Memory B cell (primary cell): ENCODE results near the gene WFS1.

ENCODE experiments used
- ATAC-seq: fragments of 150-1000 bp; cut with Tn5 transposase; 2 replicates; pipeline ENCODE4 v1.10.0; 2021; ENCODE audit warnings: low read depth, mild to moderate bottlenecking, moderate library complexity
- DNase-seq, 2 donors: peaks; one replicate each; pipeline ENCODE4 v3.0.0; 2022; ENCODE audit warnings: low spot score in 2 of 2
- H3K27ac Mint-ChIP-seq: one replicate; pipeline ENCODE4 v1.8.0; 2022; ENCODE audit warnings: mild to moderate bottlenecking, moderate library complexity, mixed read lengths
- H3K27me3 Mint-ChIP-seq: one replicate; pipeline ENCODE4 v1.8.0; 2022; ENCODE audit warnings: mixed read lengths
- H3K36me3 Mint-ChIP-seq: one replicate; pipeline ENCODE4 v1.8.0; 2022; ENCODE audit warnings: mild to moderate bottlenecking, mixed read lengths
- H3K4me1 Mint-ChIP-seq: one replicate; pipeline ENCODE4 v1.8.0; 2022; ENCODE audit warnings: mixed read lengths
- H3K4me3 Mint-ChIP-seq: one replicate; pipeline ENCODE4 v1.8.0; 2022; ENCODE audit warnings: mild to moderate bottlenecking, moderate library complexity, mixed read lengths
- H3K9me3 Mint-ChIP-seq: one replicate; pipeline ENCODE4 v1.8.0; 2022; ENCODE audit warnings: mixed read lengths

WFS1 gene

GRCh38 chr4:6290256-6290655 lies 20.6 kb downstream of the WFS1 start:
- ATAC-seq (no peak), DNase-seq (no peak)
- H3K9me3 Mint-ChIP-seq: no peaks in the 10 kb centered on the region
- H3K27ac Mint-ChIP-seq: no peak overlapping the region
- H3K4me1 Mint-ChIP-seq: no peaks in the 10 kb centered on the region
- no peaks in the 10 kb centered on the region for H3K27me3 Mint-ChIP-seq
- no peak overlapping the region for H3K4me3 Mint-ChIP-seq
- H3K36me3 Mint-ChIP-seq: peaks cover 9% of the 10 kb centered on the region

GRCh38 chr4:6290769-6291547 lies 21.3 kb downstream of the WFS1 start:
- no peak for ATAC-seq
- DNase-seq: no peak
- Mint-ChIP-seq H3K4me3 (no peak overlapping the region), H3K27ac (no peak overlapping the region), H3K27me3 (no peaks in the 10 kb centered on the region), H3K36me3 (peaks cover 12% of the 10 kb centered on the region), H3K9me3 (no peaks in the 10 kb centered on the region), H3K4me1 (no peaks in the 10 kb centered on the region)

DNA sequence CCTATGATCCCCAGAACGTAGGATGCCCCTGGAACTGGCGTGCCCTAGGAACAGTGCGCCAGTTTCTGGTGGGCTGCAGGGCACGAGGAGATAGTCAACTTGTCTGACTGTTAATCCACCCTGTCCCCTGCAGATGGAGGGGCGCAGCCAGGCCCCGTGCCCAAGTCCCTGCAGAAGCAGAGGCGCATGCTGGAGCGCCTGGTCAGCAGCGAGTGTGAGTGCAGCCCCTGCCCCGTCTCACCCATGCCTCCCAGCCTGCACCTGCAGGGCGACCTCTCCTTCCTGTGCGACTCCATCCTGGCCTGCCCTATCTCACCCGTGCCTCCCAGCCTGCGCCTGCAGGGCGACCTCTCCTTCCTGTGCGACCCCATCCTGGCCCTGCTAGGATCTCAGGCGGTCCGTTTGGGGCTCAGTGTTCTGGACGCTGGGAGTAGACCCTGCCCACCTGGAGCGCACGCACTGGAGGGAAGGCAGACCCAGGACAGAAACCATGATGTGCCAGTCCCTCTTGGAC lies 22.2 kb downstream of the WFS1 start:
- ATAC-seq (no peak), DNase-seq (no peak)
- H3K36me3 Mint-ChIP-seq: peaks cover 12% of the 10 kb centered on the region
- no peak overlapping the region for H3K4me3 Mint-ChIP-seq
- no peaks in the 10 kb centered on the region for H3K4me1 Mint-ChIP-seq
- no peaks in the 10 kb centered on the region for H3K27me3 Mint-ChIP-seq
- H3K27ac Mint-ChIP-seq: no peak overlapping the region
- H3K9me3 Mint-ChIP-seq: no peaks in the 10 kb centered on the region

DNA sequence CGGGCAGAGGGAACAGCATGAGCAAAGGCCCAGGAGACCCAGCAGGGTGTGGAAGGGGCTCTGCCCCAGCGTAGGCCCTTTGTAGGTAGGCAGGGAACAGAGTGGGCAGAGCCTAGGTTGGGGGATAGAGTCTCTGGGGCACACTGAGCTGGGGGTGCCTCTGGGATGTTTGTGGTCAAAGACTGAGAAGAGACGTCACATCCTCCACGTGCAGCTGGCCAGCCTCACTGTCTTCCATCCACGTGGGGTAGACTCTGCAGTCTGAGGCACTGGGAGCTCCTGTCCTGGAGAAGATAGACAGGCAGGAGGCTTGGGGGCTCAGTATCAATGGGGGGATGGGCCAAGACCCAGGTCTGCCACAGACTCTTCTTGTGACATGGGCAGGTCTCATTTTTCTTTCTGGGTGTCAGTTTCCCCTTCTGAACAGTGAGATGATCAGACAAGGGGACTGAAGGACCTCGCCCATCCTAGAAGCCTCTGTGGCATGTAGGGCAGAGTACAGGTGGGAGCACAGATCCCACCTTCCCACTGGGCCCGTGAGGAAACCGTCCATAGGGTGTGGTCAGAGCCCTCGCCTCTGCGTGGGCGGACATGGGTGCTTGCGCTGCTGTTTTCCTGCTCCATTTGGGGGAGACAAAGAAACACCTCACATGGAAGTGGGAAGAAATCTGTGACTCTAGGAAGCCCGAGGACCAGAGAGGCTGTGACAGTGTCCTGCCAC lies 22.9 kb downstream of the WFS1 start:
- Mint-ChIP-seq H3K4me1 (no peaks in the 10 kb centered on the region), H3K4me3 (no peak overlapping the region), H3K9me3 (no peaks in the 10 kb centered on the region), H3K27me3 (no peaks in the 10 kb centered on the region), H3K36me3 (peaks cover 9% of the 10 kb centered on the region), H3K27ac (no peak overlapping the region)
- ATAC-seq: no peak
- no peak for DNase-seq

GRCh38 chr4:6293097-6293445 lies 23.4 kb downstream of the WFS1 start:
- Mint-ChIP-seq H3K27ac (no peak overlapping the region), H3K36me3 (peaks cover 9% of the 10 kb centered on the region), H3K4me1 (no peaks in the 10 kb centered on the region), H3K9me3 (no peaks in the 10 kb centered on the region), H3K27me3 (no peaks in the 10 kb centered on the region), H3K4me3 (no peak overlapping the region)
- no peak for DNase-seq
- no peak for ATAC-seq

DNA sequence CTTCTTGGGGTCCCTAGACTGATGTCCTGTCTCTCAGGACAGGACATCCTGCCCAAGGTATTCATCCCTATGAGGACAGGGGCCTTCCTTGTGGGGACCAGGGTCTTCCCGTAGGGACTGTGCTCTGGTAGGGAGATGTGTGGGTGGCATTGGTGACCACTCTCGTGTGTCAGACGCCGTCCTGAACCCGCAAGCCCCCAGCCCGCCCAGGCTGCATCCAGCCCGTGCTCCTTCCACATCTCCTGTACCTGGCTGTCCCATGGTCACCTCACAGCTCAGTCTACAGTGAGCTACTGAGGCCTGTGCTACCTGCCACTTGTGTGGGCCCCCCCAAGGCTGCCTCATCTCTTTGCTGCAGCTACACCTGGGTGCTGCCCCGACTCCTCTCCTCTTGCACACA lies 24.0 kb downstream of the WFS1 start:
- no peaks in the 10 kb centered on the region for H3K4me1 Mint-ChIP-seq
- no peaks in the 10 kb centered on the region for H3K9me3 Mint-ChIP-seq
- no peak overlapping the region for H3K4me3 Mint-ChIP-seq
- no peak overlapping the region for H3K27ac Mint-ChIP-seq
- peaks cover 9% of the 10 kb centered on the region for H3K36me3 Mint-ChIP-seq
- ATAC-seq (no peak), DNase-seq (no peak)
- no peaks in the 10 kb centered on the region for H3K27me3 Mint-ChIP-seq

GRCh38 chr4:6294705-6295421 lies 25.2 kb downstream of the WFS1 start:
- Mint-ChIP-seq H3K27me3 (no peaks in the 10 kb centered on the region), H3K27ac (no peak overlapping the region), H3K9me3 (no peaks in the 10 kb centered on the region), H3K4me1 (no peaks in the 10 kb centered on the region), H3K4me3 (no peak overlapping the region), H3K36me3 (peaks cover 12% of the 10 kb centered on the region)
- ATAC-seq (no peak), DNase-seq (no peak)

GRCh38 chr4:6295495-6295894 lies 25.8 kb downstream of the WFS1 start:
- no peaks in the 10 kb centered on the region for H3K9me3 Mint-ChIP-seq
- no peaks in the 10 kb centered on the region for H3K27me3 Mint-ChIP-seq
- H3K36me3 Mint-ChIP-seq: peaks cover 12% of the 10 kb centered on the region
- H3K4me3 Mint-ChIP-seq: no peak overlapping the region
- H3K27ac Mint-ChIP-seq: no peak overlapping the region
- no peak for DNase-seq
- H3K4me1 Mint-ChIP-seq: no peaks in the 10 kb centered on the region
- ATAC-seq: no peak

- Mint-ChIP-seq H3K4me1 (no peaks in the 10 kb centered on the region), H3K4me3 (no peak overlapping the region), H3K36me3 (peaks cover 18% of the 10 kb centered on the region), H3K27ac (no peak overlapping the region), H3K27me3 (no peaks in the 10 kb centered on the region), H3K9me3 (no peaks in the 10 kb centered on the region)
- ATAC-seq: no peak
- DNase-seq: no peak
Observed at GRCh38 chr4:6296026-6296425, 26.4 kb downstream of the WFS1 start.

DNA sequence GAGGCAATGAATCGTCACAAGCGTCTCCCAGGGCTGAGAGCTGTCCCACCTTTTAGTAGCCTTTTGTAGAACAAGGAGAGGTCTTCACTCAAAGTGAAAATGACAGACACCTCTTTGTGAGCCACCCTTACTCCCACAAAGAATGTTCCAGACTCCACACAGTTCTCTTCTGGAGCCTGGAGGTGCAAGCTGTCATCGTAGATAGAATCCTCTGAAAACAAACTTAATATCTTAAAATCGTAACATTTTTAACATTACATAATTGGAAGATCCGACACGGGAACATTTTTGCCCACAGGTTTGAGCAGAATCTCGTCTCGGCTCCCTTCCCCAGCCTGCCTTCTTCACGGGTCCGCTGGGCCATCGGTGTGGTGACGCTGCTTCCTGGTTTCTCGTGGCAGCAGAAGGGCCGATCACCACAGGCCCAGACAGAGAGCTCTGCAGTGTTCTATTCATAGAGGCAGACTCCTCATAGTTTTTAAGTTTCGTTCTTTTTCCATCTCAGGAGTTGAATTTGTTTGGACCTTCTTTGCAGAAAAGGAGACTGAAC lies 27.7 kb downstream of the WFS1 start:
- Mint-ChIP-seq H3K27me3 (no peaks in the 10 kb centered on the region), H3K36me3 (peaks cover 24% of the 10 kb centered on the region)

GRCh38 chr4:6298035-6298434 lies 28.4 kb downstream of the WFS1 start:
- H3K4me1 Mint-ChIP-seq: no peaks in the 10 kb centered on the region
- H3K27me3 Mint-ChIP-seq: no peaks in the 10 kb centered on the region
- ATAC-seq: no peak
- DNase-seq: no peak
- H3K4me3 Mint-ChIP-seq: no peak overlapping the region
- no peaks in the 10 kb centered on the region for H3K9me3 Mint-ChIP-seq
- peaks cover 29% of the 10 kb centered on the region for H3K36me3 Mint-ChIP-seq
- H3K27ac Mint-ChIP-seq: no peak overlapping the region

More for the DNA sequence above, 27.7 kb downstream of the WFS1 start:
- no peak overlapping the region for H3K4me3 Mint-ChIP-seq
- ATAC-seq: no peak
- no peaks in the 10 kb centered on the region for H3K9me3 Mint-ChIP-seq
- no peak overlapping the region for H3K27ac Mint-ChIP-seq
- H3K4me1 Mint-ChIP-seq: no peaks in the 10 kb centered on the region
- no peak for DNase-seq

DNA sequence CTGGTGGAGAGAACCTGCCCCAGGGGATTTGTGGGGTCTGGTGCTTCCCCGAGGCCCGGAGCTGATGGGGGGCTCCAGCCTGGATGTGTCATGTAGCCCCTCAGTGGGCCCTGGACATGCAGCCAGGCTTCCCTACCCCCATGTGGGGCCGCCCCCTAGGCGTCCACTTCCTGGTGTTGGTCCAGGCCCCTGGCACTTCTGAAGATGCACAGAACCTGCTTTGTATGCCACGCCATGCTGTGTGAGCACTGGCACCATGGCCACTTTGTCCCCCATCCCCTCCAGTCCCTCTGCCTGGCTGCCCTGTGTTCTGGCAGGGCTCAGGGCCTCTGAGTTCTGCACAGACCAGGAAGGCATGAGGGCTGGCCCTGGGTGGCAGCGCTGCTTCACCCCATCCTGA lies 29.2 kb downstream of the WFS1 start:
- H3K36me3 Mint-ChIP-seq: peaks cover 29% of the 10 kb centered on the region
- H3K4me1 Mint-ChIP-seq: no peaks in the 10 kb centered on the region
- no peak overlapping the region for H3K4me3 Mint-ChIP-seq
- ATAC-seq (no peak), DNase-seq (no peak)
- no peak overlapping the region for H3K27ac Mint-ChIP-seq
- no peaks in the 10 kb centered on the region for H3K9me3 Mint-ChIP-seq
- H3K27me3 Mint-ChIP-seq: no peaks in the 10 kb centered on the region

- Mint-ChIP-seq H3K4me1 (no peaks in the 10 kb centered on the region), H3K36me3 (peaks cover 28% of the 10 kb centered on the region), H3K27me3 (no peaks in the 10 kb centered on the region), H3K27ac (no peak overlapping the region), H3K4me3 (no peak overlapping the region), H3K9me3 (no peaks in the 10 kb centered on the region)
- DNase-seq (no peak), ATAC-seq (no peak)
Observed at GRCh38 chr4:6299875-6300274, 30.2 kb downstream of the WFS1 start.

- H3K27ac Mint-ChIP-seq: no peak overlapping the region
- H3K36me3 Mint-ChIP-seq: peaks cover 23% of the 10 kb centered on the region
Observed at GRCh38 chr4:6300359-6300758, 30.7 kb downstream of the WFS1 start.

More at GRCh38 chr4:6300359-6300758, 30.7 kb downstream of the WFS1 start:
- H3K27me3 Mint-ChIP-seq: no peaks in the 10 kb centered on the region
- no peak for DNase-seq
- H3K9me3 Mint-ChIP-seq: no peaks in the 10 kb centered on the region
- H3K4me1 Mint-ChIP-seq: no peaks in the 10 kb centered on the region
- H3K4me3 Mint-ChIP-seq: no peak overlapping the region
- ATAC-seq: no peak
